Progenitor cell of endocrine pancreas (in vitro differentiated cells): Measurements from ENCODE around the gene SLC9C1. TPM values are rescaled to one million over a fixed set of nuclear protein-coding genes. Genes with fewer than 3 reads are reported as not detected.

Source experiments
- DNase-seq: peaks from one replicate; pipeline ENCODE4 v3.0.0; 2021; ENCODE audit warnings: low spot score; ENCODE audit not compliant: unreplicated experiment
- H3K27ac Mint-ChIP-seq: 2 replicates; pipeline ENCODE4 v1.8.0; 2021; ENCODE audit warnings: mild to moderate bottlenecking, moderate library complexity, mixed read lengths
- H3K27me3 Mint-ChIP-seq: 2 replicates; pipeline ENCODE4 v1.8.0; 2021; ENCODE audit warnings: mixed read lengths
- H3K36me3 Mint-ChIP-seq: 2 replicates; pipeline ENCODE4 v1.8.0; 2022; ENCODE audit warnings: mixed read lengths; ENCODE audit not compliant: insufficient read depth
- H3K4me1 Mint-ChIP-seq: 2 replicates; pipeline ENCODE4 v1.8.0; 2021; ENCODE audit warnings: low read depth, mixed read lengths
- H3K4me3 Mint-ChIP-seq: 2 replicates; pipeline ENCODE4 v1.8.0; 2021; ENCODE audit warnings: low read depth, mild to moderate bottlenecking, moderate library complexity, mixed read lengths
- H3K9me3 Mint-ChIP-seq: 2 replicates; pipeline ENCODE4 v1.8.0; 2021; ENCODE audit warnings: low read depth, mixed read lengths
- CTCF ChIP-seq: fragments of 200-600 bp; sonication (generic); IDR thresholded peaks from one replicate; pipeline ENCODE4 v1.5.0; 2021; ENCODE audit warnings: antibody characterized with exemption, mild to moderate bottlenecking; ENCODE audit not compliant: unreplicated experiment
- total RNA-seq: library from RNA; stranded (reverse); gene quantifications from 2 replicates; pipeline ENCODE4 v1.2.1, GENCODE V29; 2021

Gene SLC9C1
- total RNA-seq, 1 donor from 2014 or later: 1.5 TPM

- Mint-ChIP-seq H3K9me3 (no peaks in the 10 kb centered on the region), H3K4me3 (no peak overlapping the region), H3K4me1 (peaks cover 28% of the 10 kb centered on the region), H3K27ac (no peak overlapping the region), H3K27me3 (no peaks in the 10 kb centered on the region), H3K36me3 (peaks cover 3% of the 10 kb centered on the region)
- TF ChIP-seq CTCF: no peak
- DNase-seq: no peak
Measured at GRCh38 chr3:112132554-112132953, 161.5 kb downstream of the SLC9C1 start.

DNA sequence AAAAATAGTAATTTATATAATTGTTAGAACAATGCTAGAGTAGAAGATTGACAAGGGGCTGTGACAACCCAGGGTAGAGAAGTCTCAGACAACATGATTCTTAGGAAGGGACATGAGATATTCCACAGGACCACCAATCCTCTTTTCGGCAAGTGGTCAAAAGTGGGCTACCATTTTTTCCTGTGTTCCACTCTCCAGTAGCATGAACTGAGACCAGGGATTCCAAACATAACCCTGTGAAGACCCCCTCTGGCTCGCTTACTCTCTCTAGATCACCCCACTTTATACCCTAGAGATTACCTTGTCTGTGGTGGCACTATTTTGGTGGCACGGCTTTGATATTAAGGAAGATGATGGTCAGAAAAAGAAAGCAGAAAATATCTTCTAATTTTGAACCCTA, 161.9 kb downstream of the SLC9C1 start:
- Mint-ChIP-seq H3K9me3 (no peaks in the 10 kb centered on the region), H3K36me3 (peaks cover 3% of the 10 kb centered on the region), H3K27me3 (no peaks in the 10 kb centered on the region), H3K4me1 (peaks cover 24% of the 10 kb centered on the region), H3K4me3 (no peak overlapping the region), H3K27ac (no peak overlapping the region)
- no peak for TF ChIP-seq CTCF
- DNase-seq: no peak

DNA sequence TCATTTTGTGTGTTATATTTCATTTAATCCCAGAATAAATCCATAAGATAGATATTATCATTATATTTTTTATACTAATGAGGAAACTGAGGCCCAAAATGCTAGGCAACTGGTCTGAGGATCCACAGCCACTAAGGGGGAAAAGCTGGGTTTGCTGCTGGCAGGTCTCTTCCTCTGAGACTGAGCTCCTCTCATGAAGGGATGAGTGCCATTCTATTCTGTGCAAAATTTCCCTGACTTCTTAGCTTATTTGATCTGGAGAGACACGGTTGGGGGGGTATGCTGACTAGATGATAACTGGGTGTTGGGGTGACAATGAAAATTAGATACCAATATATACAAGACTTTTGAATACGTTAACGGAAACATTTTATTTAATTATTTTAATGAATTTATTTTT, 162.9 kb downstream of the SLC9C1 start:
- H3K27me3 Mint-ChIP-seq: no peaks in the 10 kb centered on the region
- DNase-seq: no peak
- no peak overlapping the region for H3K27ac Mint-ChIP-seq
- H3K9me3 Mint-ChIP-seq: no peaks in the 10 kb centered on the region
- no peak overlapping the region for H3K4me3 Mint-ChIP-seq
- H3K4me1 Mint-ChIP-seq: peaks cover 25% of the 10 kb centered on the region
- TF ChIP-seq CTCF: no peak
- H3K36me3 Mint-ChIP-seq: peaks cover 3% of the 10 kb centered on the region

- Mint-ChIP-seq H3K36me3 (peaks cover 3% of the 10 kb centered on the region), H3K4me1 (peaks cover 25% of the 10 kb centered on the region), H3K27me3 (no peaks in the 10 kb centered on the region), H3K27ac (no peak overlapping the region), H3K9me3 (no peaks in the 10 kb centered on the region), H3K4me3 (no peak overlapping the region)
- TF ChIP-seq CTCF: no peak
- no peak for DNase-seq
Measured at GRCh38 chr3:112130638-112130993, 163.4 kb downstream of the SLC9C1 start.

DNA sequence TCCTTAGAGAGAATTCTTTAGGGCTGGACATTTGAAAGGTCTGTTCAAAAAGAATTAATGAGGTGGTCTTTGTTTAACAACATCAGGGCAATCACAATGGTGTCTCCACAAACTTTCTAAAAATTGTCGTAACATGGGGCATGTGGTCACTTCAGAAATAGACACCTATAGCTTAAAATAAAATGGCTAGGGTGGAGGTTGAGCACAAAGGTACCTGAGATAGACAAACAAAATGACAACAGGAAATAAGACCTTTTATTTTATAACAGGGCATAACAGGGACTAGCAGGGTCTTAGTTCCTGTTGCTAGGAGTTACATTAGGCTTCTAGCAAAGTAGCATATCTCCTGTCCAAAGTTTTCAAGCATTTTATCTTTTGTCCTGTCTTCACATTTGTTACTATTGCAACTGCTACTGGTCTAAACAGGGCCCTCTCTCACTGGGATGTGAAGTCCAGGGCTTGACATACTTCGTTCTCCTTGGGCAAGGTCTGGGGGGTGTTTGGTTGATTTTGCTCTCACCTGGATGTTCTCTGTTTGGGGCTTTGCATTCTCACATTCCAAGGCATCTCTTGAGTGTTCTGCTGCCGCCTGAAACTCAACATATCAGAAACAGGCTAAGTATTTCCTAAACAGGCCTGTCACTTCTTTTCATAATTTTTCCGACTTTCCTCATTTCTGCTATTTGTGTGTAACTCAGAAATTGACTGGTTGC, 163.9 kb downstream of the SLC9C1 start:
- Mint-ChIP-seq H3K4me1 (peaks cover 25% of the 10 kb centered on the region), H3K27ac (peak overlapping the region; percentile 30), H3K27me3 (no peaks in the 10 kb centered on the region), H3K9me3 (no peaks in the 10 kb centered on the region), H3K36me3 (peaks cover 3% of the 10 kb centered on the region), H3K4me3 (no peak overlapping the region)
- no peak for TF ChIP-seq CTCF
- no peak for DNase-seq
